GM10248 (cell line): ENCODE results near the gene TMEM89.

Source experiments
- CTCF ChIA-PET: fragments of 300-600 bp; sonication (Branson Sonifier 250); formaldehyde crosslinking; extraction: SDS; loops from one replicate; lab custom pipeline; 2021; ENCODE audit warnings: antibody characterized with exemption; lab: Yijun Ruan, JAX
- POLR2A ChIA-PET: fragments of 350-650 bp; sonication (Branson Sonifier 250); formaldehyde crosslinking; extraction: SDS; loops from one replicate; lab custom pipeline; 2020; ENCODE audit warnings: antibody characterized with exemption; lab: Yijun Ruan, JAX
- DNase-seq: peaks from one replicate; pipeline ENCODE4 v3.0.0; 2012; ENCODE audit errors: extremely low spot score
- TF ChIP-seq, protein P1 (sequence below): IDR thresholded peaks from 2 replicates; pipeline ENCODE4 v1.5.1; 2012; ENCODE audit warnings: mild to moderate bottlenecking, low read depth; ENCODE audit errors: extremely low read depth, missing control alignments, control extremely low read depth

Gene TMEM89

GRCh38 chr3:48662145-48662752, 40.7 kb upstream of the TMEM89 start:
- no peak for DNase-seq
- CTCF ChIA-PET, result interaction anchor here (1.5 to 5.3 kb wide), 5 partner anchors 9 to 77 kb away, joined by 3 to 28 read pairs (median 19); partner anchors contain the start of gene SLC26A6
- POLR2A ChIA-PET, result interaction anchor here (1.2 kb wide), 1 partner anchor 27 kb away, joined by 4 read pairs; the partner anchor contains the start of gene SLC26A6
- TF ChIP-seq, protein P1, sequence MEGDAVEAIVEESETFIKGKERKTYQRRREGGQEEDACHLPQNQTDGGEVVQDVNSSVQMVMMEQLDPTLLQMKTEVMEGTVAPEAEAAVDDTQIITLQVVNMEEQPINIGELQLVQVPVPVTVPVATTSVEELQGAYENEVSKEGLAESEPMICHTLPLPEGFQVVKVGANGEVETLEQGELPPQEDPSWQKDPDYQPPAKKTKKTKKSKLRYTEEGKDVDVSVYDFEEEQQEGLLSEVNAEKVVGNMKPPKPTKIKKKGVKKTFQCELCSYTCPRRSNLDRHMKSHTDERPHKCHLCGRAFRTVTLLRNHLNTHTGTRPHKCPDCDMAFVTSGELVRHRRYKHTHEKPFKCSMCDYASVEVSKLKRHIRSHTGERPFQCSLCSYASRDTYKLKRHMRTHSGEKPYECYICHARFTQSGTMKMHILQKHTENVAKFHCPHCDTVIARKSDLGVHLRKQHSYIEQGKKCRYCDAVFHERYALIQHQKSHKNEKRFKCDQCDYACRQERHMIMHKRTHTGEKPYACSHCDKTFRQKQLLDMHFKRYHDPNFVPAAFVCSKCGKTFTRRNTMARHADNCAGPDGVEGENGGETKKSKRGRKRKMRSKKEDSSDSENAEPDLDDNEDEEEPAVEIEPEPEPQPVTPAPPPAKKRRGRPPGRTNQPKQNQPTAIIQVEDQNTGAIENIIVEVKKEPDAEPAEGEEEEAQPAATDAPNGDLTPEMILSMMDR, result no peak

GRCh38 chr3:48661501-48662144, 40.1 kb upstream of the TMEM89 start:
- ChIA-PET POLR2A (interaction anchor here (1.2 kb wide), 1 partner anchor 26 kb away, joined by 4 read pairs; the partner anchor contains the start of gene SLC26A6), CTCF (interaction anchor here (0.9 to 5.3 kb wide), 5 partner anchors 9 to 105 kb away, joined by 3 to 28 read pairs (median 5); partner anchors contain the start of genes PFKFB4 and SLC26A6)
- TF ChIP-seq, protein P1, result no peak
- DNase-seq, result peak; percentile 85

GRCh38 chr3:48660800-48661400, 39.3 kb upstream of the TMEM89 start:
- ChIA-PET CTCF (interaction anchor here (0.9 to 5.3 kb wide), 5 partner anchors 8 to 104 kb away, joined by 3 to 28 read pairs (median 5); partner anchors contain the start of genes PFKFB4 and SLC26A6), POLR2A (interaction anchor here (1.2 kb wide), 1 partner anchor 25 kb away, joined by 4 read pairs; the partner anchor contains the start of gene SLC26A6)
- TF ChIP-seq, protein P1, result no peak
- DNase-seq, result no peak

DNA sequence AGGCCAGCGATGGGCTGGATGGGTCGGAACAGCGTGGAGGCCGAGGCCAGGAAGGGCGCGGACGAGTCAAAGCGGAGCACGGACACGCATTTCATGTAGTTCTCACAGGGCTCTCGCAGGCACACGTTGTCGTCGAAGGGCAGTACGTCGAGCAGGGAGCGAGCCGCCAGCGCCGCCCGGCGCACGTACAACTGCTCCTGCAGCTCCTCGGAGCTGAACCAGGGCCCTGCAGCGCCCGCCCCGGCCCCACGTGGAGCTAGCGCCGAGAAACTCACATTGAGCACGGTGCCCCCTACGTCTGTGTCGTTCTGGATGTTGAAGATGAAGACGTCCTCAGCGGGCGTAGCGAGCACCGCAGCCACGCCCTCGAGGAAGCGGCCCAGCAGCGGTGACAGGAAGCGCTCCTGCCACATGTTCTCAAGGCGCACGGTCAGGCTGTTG, 35.3 kb upstream of the TMEM89 start:
- DNase-seq, result no peak
- POLR2A ChIA-PET, result interaction anchor here (0.6 kb wide), 1 partner anchor 834 kb away, joined by 3 read pairs; no protein-coding TSS in a partner anchor
- CTCF ChIA-PET, result interaction anchor here (0.7 to 7.0 kb wide), 5 partner anchors 8 to 256 kb away, joined by 3 to 43 read pairs (median 5); partner anchors contain the start of genes NCKIPSD and SLC26A6
- TF ChIP-seq, protein P1, result no peak

DNA sequence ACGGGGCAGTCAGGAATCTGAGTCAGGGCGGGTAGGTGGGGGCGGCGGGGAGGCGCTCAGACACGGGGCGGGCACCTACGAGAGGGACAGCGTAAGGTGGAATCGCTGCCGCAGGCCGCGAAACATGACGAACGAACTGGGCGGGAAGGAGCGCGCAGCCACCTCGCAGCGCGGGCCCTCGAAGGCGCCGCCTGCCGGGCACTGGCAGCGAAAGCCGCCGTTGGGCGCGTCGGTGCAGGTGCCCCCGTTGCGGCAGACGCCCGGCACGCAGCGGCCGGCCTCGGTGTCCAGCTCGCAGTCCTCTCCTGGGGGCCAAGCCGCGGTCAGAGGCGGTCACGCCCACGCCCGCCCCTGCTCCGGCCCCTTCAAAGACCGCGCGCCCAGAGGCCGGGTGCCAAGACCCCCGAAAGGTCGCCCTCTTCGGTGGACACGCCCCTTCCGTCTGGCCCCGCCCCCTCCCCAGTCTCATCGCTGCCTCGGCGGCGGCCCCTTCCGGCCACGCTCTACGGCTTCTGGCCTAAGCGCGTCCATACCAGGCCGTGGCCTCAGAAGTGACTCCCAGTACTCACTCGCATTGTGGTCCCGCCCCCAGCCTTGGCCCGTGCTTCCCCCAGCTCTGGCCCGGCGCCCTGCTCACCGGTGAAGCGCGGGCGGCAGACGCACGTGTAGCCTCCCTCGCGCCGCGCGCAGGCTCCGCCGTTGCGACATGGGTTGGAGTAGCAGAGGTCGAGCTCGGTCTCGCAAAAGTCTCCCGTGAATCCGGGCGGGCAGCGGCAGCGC, 34.7 kb upstream of the TMEM89 start:
- CTCF ChIA-PET, result interaction anchor here (0.7 to 7.0 kb wide), 5 partner anchors 8 to 256 kb away, joined by 3 to 43 read pairs (median 5); partner anchors contain the start of genes NCKIPSD and SLC26A6
- TF ChIP-seq, protein P1, result peak; percentile 80
- DNase-seq, result peak; percentile 91
- POLR2A ChIA-PET, result no interaction called here
